ENCODE results near the gene PRELID1. TPM values are rescaled to one million over a fixed set of nuclear protein-coding genes. Genes with fewer than 3 reads are reported as not detected.

Gene PRELID1
- total and polyA plus RNA-seq, 7 experiments from 2014 or later, result 49.0 to 177 (median 84.5) TPM

GRCh38 chr5:177320879-177321278 lies 17.3 kb downstream of the PRELID1 start:
- CTCF ChIA-PET, result no interaction called here
- no peaks in the 10 kb centered on the region for H3K27me3 Mint-ChIP-seq

GRCh38 chr5:177325868-177326381 lies 22.3 kb downstream of the PRELID1 start:
- Histone ChIP-seq H3K27ac (ENCODE audit: low read depth, low read length) (no peak overlapping the region), H3K36me3 (ENCODE audit: control insufficient read depth in 2 of 3, insufficient read depth in 3 of 3, low read length in 3 of 3) (peaks cover 0 to 21% (median 5%) of the 10 kb centered on the region in 3 experiments), H3K27me3 (ENCODE audit: control insufficient read depth in 2 of 2, insufficient read depth in 2 of 2, low read length in 2 of 2) (no peaks in the 10 kb centered on the region), H3K4me3 (ENCODE audit: low read length) (no peak overlapping the region), H3K9me3 (ENCODE audit: control insufficient read depth in 2 of 3, low read length in 3 of 3) (no peaks in the 10 kb centered on the region), H3K4me1 (ENCODE audit: control insufficient read depth in 2 of 2, insufficient read depth in 2 of 2, low read length in 2 of 2) (no peaks in the 10 kb centered on the region)
- H3K36me3 Mint-ChIP-seq, result peaks cover 8 to 23% (median 12%) of the 10 kb centered on the region in 5 donors
- peaks cover 0 to 41% (median 11%) of the 10 kb centered on the region in 7 donors for H3K4me1 Mint-ChIP-seq
- DNase-seq, result no peak
- no peak for ATAC-seq
- ChIA-PET CTCF (no interaction called here), POLR2A (no interaction called here)
- intact Hi-C loops (cut with micrococcal nuclease), result no loop called here
- no peak overlapping the region for H3K27ac Mint-ChIP-seq
- H3K27me3 Mint-ChIP-seq, result no peaks in the 10 kb centered on the region
- H3K4me3 Mint-ChIP-seq, result no peak overlapping the region
- no peaks in the 10 kb centered on the region for H3K9me3 Mint-ChIP-seq

More at GRCh38 chr5:177320879-177321278, 17.3 kb downstream of the PRELID1 start:
- ATAC-seq, result peak; percentile 45
- Histone ChIP-seq H3K36me3 (ENCODE audit: control insufficient read depth in 2 of 3, insufficient read depth in 3 of 3, low read length in 3 of 3) (peaks cover 0 to 4% (median 0%) of the 10 kb centered on the region in 3 experiments), H3K9me3 (ENCODE audit: control insufficient read depth in 2 of 3, low read length in 3 of 3) (no peaks in the 10 kb centered on the region), H3K27me3 (ENCODE audit: control insufficient read depth in 2 of 2, insufficient read depth in 2 of 2, low read length in 2 of 2) (no peaks in the 10 kb centered on the region), H3K27ac (ENCODE audit: low read depth, low read length) (no peak overlapping the region), H3K4me1 (ENCODE audit: control insufficient read depth in 2 of 2, insufficient read depth in 2 of 2, low read length in 2 of 2) (no peaks in the 10 kb centered on the region), H3K4me3 (ENCODE audit: low read length) (no peak overlapping the region)
- peaks cover 0 to 4% (median 0%) of the 10 kb centered on the region in 11 donors for H3K9me3 Mint-ChIP-seq
- peaks cover 0 to 30% (median 10%) of the 10 kb centered on the region in 5 donors for H3K36me3 Mint-ChIP-seq
- DNase-seq, result no peak
- H3K4me3 Mint-ChIP-seq, result no peak overlapping the region
- intact Hi-C loops (cut with micrococcal nuclease), result no loop called here
- POLR2A ChIA-PET, result no interaction called here
- no peak overlapping the region for H3K27ac Mint-ChIP-seq
- H3K4me1 Mint-ChIP-seq, result peaks cover 0 to 45% (median 21%) of the 10 kb centered on the region in 7 donors

GRCh38 chr5:177327539-177328522 lies 24.2 kb downstream of the PRELID1 start:
- Histone ChIP-seq H3K4me1 (ENCODE audit: control insufficient read depth in 2 of 2, insufficient read depth in 2 of 2, low read length in 2 of 2) (no peaks in the 10 kb centered on the region), H3K4me3 (ENCODE audit: low read length) (no peak overlapping the region), H3K9me3 (ENCODE audit: control insufficient read depth in 2 of 3, low read length in 3 of 3) (no peaks in the 10 kb centered on the region), H3K27ac (ENCODE audit: low read depth, low read length) (no peak overlapping the region), H3K36me3 (ENCODE audit: control insufficient read depth in 2 of 3, insufficient read depth in 3 of 3, low read length in 3 of 3) (peaks cover 0 to 40% (median 5%) of the 10 kb centered on the region in 3 experiments), H3K27me3 (ENCODE audit: control insufficient read depth in 2 of 2, insufficient read depth in 2 of 2, low read length in 2 of 2) (no peaks in the 10 kb centered on the region)
- ChIA-PET CTCF (interaction anchor here (0.8 to 1.4 kb wide), 3 partner anchors 15 to 869 kb away, joined by 3 to 4 read pairs (median 3); no protein-coding TSS in a partner anchor), POLR2A (interaction anchor here (0.6 to 1.3 kb wide), 3 partner anchors 23 to 192 kb away, joined by 3 read pairs; no protein-coding TSS in a partner anchor)
- H3K9me3 Mint-ChIP-seq, result no peaks in the 10 kb centered on the region
- peak overlapping the region in 8 of 10 donors; percentile 3 to 64 (median 32) for H3K4me3 Mint-ChIP-seq
- intact Hi-C loops (cut with micrococcal nuclease), result no loop called here
- H3K36me3 Mint-ChIP-seq, result peaks cover 4 to 22% (median 9%) of the 10 kb centered on the region in 5 donors
- H3K27me3 Mint-ChIP-seq, result no peaks in the 10 kb centered on the region
- ATAC-seq (peak; percentile 75), DNase-seq (no peak)
- peak overlapping the region in 8 of 9 donors; percentile 5 to 83 (median 50) for H3K27ac Mint-ChIP-seq
- peaks cover 0 to 38% (median 8%) of the 10 kb centered on the region in 7 donors for H3K4me1 Mint-ChIP-seq

- ATAC-seq (no peak), DNase-seq (no peak)
- H3K27me3 ChIP-seq (ENCODE audit: control insufficient read depth in 2 of 2, insufficient read depth in 2 of 2, low read length in 2 of 2), result no peaks in the 10 kb centered on the region
- no peaks in the 10 kb centered on the region for H3K9me3 ChIP-seq (ENCODE audit: control insufficient read depth in 2 of 3, low read length in 3 of 3)
- H3K4me3 ChIP-seq (ENCODE audit: low read length), result no peak overlapping the region
- POLR2A ChIA-PET, result no interaction called here
- H3K4me1 Mint-ChIP-seq, result peaks cover 0 to 35% (median 8%) of the 10 kb centered on the region in 7 donors
- H3K27ac Mint-ChIP-seq, result no peak overlapping the region
- peaks cover 0 to 48% (median 12%) of the 10 kb centered on the region in 3 experiments for H3K36me3 ChIP-seq (ENCODE audit: control insufficient read depth in 2 of 3, insufficient read depth in 3 of 3, low read length in 3 of 3)
- peaks cover 7 to 27% (median 13%) of the 10 kb centered on the region in 5 donors for H3K36me3 Mint-ChIP-seq
- no peaks in the 10 kb centered on the region for H3K9me3 Mint-ChIP-seq
- H3K4me1 ChIP-seq (ENCODE audit: control insufficient read depth in 2 of 2, insufficient read depth in 2 of 2, low read length in 2 of 2), result no peaks in the 10 kb centered on the region
- H3K4me3 Mint-ChIP-seq, result no peak overlapping the region
- no peak overlapping the region for H3K27ac ChIP-seq (ENCODE audit: low read depth, low read length)
- no peaks in the 10 kb centered on the region for H3K27me3 Mint-ChIP-seq
- intact Hi-C loops (cut with micrococcal nuclease), result no loop called here
- CTCF ChIA-PET, result interaction anchor here (0.8 kb wide), 1 partner anchor 870 kb away, joined by 3 read pairs; no protein-coding TSS in a partner anchor
Measured at GRCh38 chr5:177328545-177329231, 25.1 kb downstream of the PRELID1 start.

- ChIA-PET POLR2A (no interaction called here), CTCF (no interaction called here)
- H3K9me3 ChIP-seq (ENCODE audit: control insufficient read depth in 2 of 3, low read length in 3 of 3), result no peaks in the 10 kb centered on the region
- H3K27me3 Mint-ChIP-seq, result no peaks in the 10 kb centered on the region
- no peaks in the 10 kb centered on the region for H3K27me3 ChIP-seq (ENCODE audit: control insufficient read depth in 2 of 2, insufficient read depth in 2 of 2, low read length in 2 of 2)
- DNase-seq, result no peak
- no peak overlapping the region for H3K4me3 Mint-ChIP-seq
- no peaks in the 10 kb centered on the region for H3K4me1 ChIP-seq (ENCODE audit: control insufficient read depth in 2 of 2, insufficient read depth in 2 of 2, low read length in 2 of 2)
- peaks cover 9 to 35% (median 16%) of the 10 kb centered on the region in 5 donors for H3K36me3 Mint-ChIP-seq
- peaks cover 0 to 57% (median 21%) of the 10 kb centered on the region in 3 experiments for H3K36me3 ChIP-seq (ENCODE audit: control insufficient read depth in 2 of 3, insufficient read depth in 3 of 3, low read length in 3 of 3)
- H3K4me1 Mint-ChIP-seq, result peaks cover 0 to 32% (median 8%) of the 10 kb centered on the region in 7 donors
- ATAC-seq, result no peak
- no peak overlapping the region for H3K27ac ChIP-seq (ENCODE audit: low read depth, low read length)
- H3K4me3 ChIP-seq (ENCODE audit: low read length), result no peak overlapping the region
- H3K9me3 Mint-ChIP-seq, result no peaks in the 10 kb centered on the region
- peak overlapping the region in 2 of 9 donors; percentile 48 to 74 for H3K27ac Mint-ChIP-seq
- intact Hi-C loops (cut with micrococcal nuclease), result no loop called here
Measured at GRCh38 chr5:177329883-177330282, 26.3 kb downstream of the PRELID1 start.
